Heart left ventricle (tissue), 16 donors: ENCODE measurements around the gene MAP4K5. TPM values are rescaled to one million over a fixed set of nuclear protein-coding genes. Genes with fewer than 3 reads are reported as not detected.

ENCODE experiments used
- ATAC-seq, 4 donors: fragments of 200-7000 bp; cut with Tn5 transposase; one replicate each; pipeline ENCODE4 v1.9.1; 2020 to 2022; ENCODE audit warnings: moderate library complexity in 4 of 4, mild to moderate bottlenecking in 3 of 4, moderate number of reproducible peaks in 1 of 4
- DNase-seq, 5 donors: peaks; one replicate each; pipeline ENCODE4 v3.0.0-alpha.2; 2020
- H3K27ac ChIP-seq, 12 donors: fragments of 200-600 bp; sonication (generic) in 4 of 12; one replicate each; pipeline versions ENCODE4 v1.5.0 to v1.8.0; 2016 to 2022; ENCODE audit warnings: mild to moderate bottlenecking in 2 of 12
- H3K27me3 ChIP-seq, 9 donors: fragments of 200-600 bp; sonication (generic) in 2 of 9; one replicate each; pipeline versions ENCODE4 v1.5.1 to v1.8.0; 2016 to 2022; ENCODE audit warnings: mild to moderate bottlenecking in 3 of 9
- H3K36me3 ChIP-seq, 9 donors: fragments of 200-600 bp; sonication (generic) in 2 of 9; one replicate each; pipeline versions ENCODE4 v1.5.0 to v1.8.0; 2018 to 2022; ENCODE audit warnings: mild to moderate bottlenecking in 2 of 9
- H3K4me1 ChIP-seq, 12 donors: fragments of 200-600 bp; sonication (generic) in 4 of 12; one replicate each; pipeline versions ENCODE4 v1.5.0 to v1.8.0; 2016 to 2022; ENCODE audit warnings: mild to moderate bottlenecking in 3 of 12
- H3K4me3 ChIP-seq, 12 donors: fragments of 200-600 bp; sonication (generic) in 4 of 12; one replicate each; pipeline versions ENCODE4 v1.5.0 to v1.8.0; 2017 to 2022; ENCODE audit warnings: mild to moderate bottlenecking in 9 of 12, moderate library complexity in 4 of 12
- H3K9me3 ChIP-seq, 12 donors: fragments of 200-600 bp; sonication (generic) in 4 of 12; one replicate each; pipeline versions ENCODE4 v1.5.0 to v1.8.0; 2016 to 2022; ENCODE audit warnings: mild to moderate bottlenecking in 1 of 12
- CTCF ChIP-seq, 12 donors: fragments of 200-600 bp; sonication (generic) in 4 of 12; IDR thresholded peaks; one replicate each; pipeline versions ENCODE4 v1.5.0 to v1.8.0; 2018 to 2022; ENCODE audit warnings: antibody characterized with exemption in 12 of 12, mild to moderate bottlenecking in 5 of 12
- POLR2A ChIP-seq, 2 donors: fragments of 450-650 bp; IDR thresholded peaks; one replicate each; pipeline ENCODE4 v1.6.1; 2017; ENCODE audit warnings: antibody characterized with exemption in 2 of 2, mild to moderate bottlenecking in 2 of 2, moderate library complexity in 2 of 2
- WGBS, 4 donors: extraction: QIAGEN DNeasy Blood & Tissue Kit in 2 of 4; methylation state at CpG; one replicate each; pipeline versions ENCODE4 v1.1.5 to v1.1.7; 2013 to 2018; 5-methylcytosine and 5-hydroxymethylcytosine counted together
- intact Hi-C, 10 donors: fragments of 100-400 bp; cut with DNase I; formaldehyde crosslinking; loops; one replicate each; pipeline versions ENCODE4 v1.11.1 to v1.14.2; 2022
- polyA plus RNA-seq, 2 donors: library from polyadenylated mRNA; stranded (reverse); fragments of 200-250 nt; gene quantifications; one replicate each; pipeline ENCODE4 v1.2.3, GENCODE V29; 2013
- total RNA-seq, 9 donors: library from RNA; depleted of rRNA in 2 of 9; stranded (reverse); fragments of >200 nt in 2 of 9; fragmentation: NEBNext Ultra II Directional in 3 of 9; extraction: Animal tissue kit (Norgen Biotek cat#: 25700) in 3 of 9; gene quantifications; one replicate each; pipeline versions ENCODE4 v1.1.0 to v1.2.4, GENCODE V29; 2016 to 2023
- donor health status: ischemic (EF 13 %, LVEDD 7.1; RV severe dilation, severe dysfunction).
- donor health status: healthy with polysubstance abuse.
- donor health status: DM: no; HTN: yes; CAD: no.
- donor health status: DM: no; HTN: no; CAD: no.
- donor health status: ischemic (EF 25% LVEDD 6.9; RV normal size, moderate dysfunction).
- donor health status: ischemic (EF 25% LVEDD 5.7; RV mildly dilated, moderate dysfunction).
- donor health status: healthy.
- donor health status: DM: yes; HTN: yes; CAD: no.
- donor health status: ischemic (EF 35%, LVEDD 5.7; RV mildly dilated, moderate dysfunction).
- donor health status: nonischemic (EF 11% LVEDD 7.7; RV severe dilation, severe dysfunction).
- donor health status: DM: yes; HTN: yes; CAD: no.
- donor health status: PGD.
- donor health status: ischemic (EF 29% LVEDD 5.4; RV normal size, mild dysfunction).
- donor health status: nonischemic (EF 23%, LVEDD 6.1; RV moderate dilation, normal function).

Gene MAP4K5
- total and polyA plus RNA-seq, 11 donors, result 4.7 to 43.3 (median 16.6) TPM

- DNase-seq (no peak), ATAC-seq (no peak)
- intact Hi-C loops, result no loop called here
- Histone ChIP-seq H3K4me1 (peaks cover 0 to 12% (median 0%) of the 10 kb centered on the region in 12 donors), H3K27me3 (no peaks in the 10 kb centered on the region), H3K36me3 (no peaks in the 10 kb centered on the region), H3K9me3 (no peaks in the 10 kb centered on the region), H3K4me3 (no peak overlapping the region), H3K27ac (no peak overlapping the region)
- WGBS, 4 donors, result 94 to 97% (median 96%) methylated on average over 2 of the region's 2 CpGs
- TF ChIP-seq POLR2A (IDR thresholded peaks at IDR 0.05), result no peak
- no peak for TF ChIP-seq CTCF (IDR thresholded peaks at IDR 0.05)
Measured at GRCh38 chr14:50379563-50379962, 152.8 kb downstream of the MAP4K5 start.

- H3K27ac ChIP-seq, result no peak overlapping the region
- intact Hi-C loops, result no loop called here
- no peak overlapping the region for H3K4me3 ChIP-seq
- H3K36me3 ChIP-seq, result no peaks in the 10 kb centered on the region
- no peak for DNase-seq
- peaks cover 0 to 12% (median 0%) of the 10 kb centered on the region in 12 donors for H3K4me1 ChIP-seq
- H3K27me3 ChIP-seq, result no peaks in the 10 kb centered on the region
- WGBS, 4 donors, result 71 to 82% (median 78%) methylated on average over 4 of the region's 4 CpGs
- TF ChIP-seq CTCF (IDR thresholded peaks at IDR 0.05) (no peak), POLR2A (IDR thresholded peaks at IDR 0.05) (no peak)
- H3K9me3 ChIP-seq, result no peaks in the 10 kb centered on the region
- ATAC-seq, result peak in 3 of 4 donors; percentile 15 to 46 (median 34)
Measured at GRCh38 chr14:50377550-50378085, 154.8 kb downstream of the MAP4K5 start.

- no peak overlapping the region for H3K4me3 ChIP-seq
- H3K36me3 ChIP-seq, result no peaks in the 10 kb centered on the region
- DNase-seq, result no peak
- peaks cover 0 to 12% (median 0%) of the 10 kb centered on the region in 12 donors for H3K4me1 ChIP-seq
- intact Hi-C loops, result no loop called here
- no peaks in the 10 kb centered on the region for H3K27me3 ChIP-seq
- ATAC-seq, result no peak
- TF ChIP-seq CTCF (IDR thresholded peaks at IDR 0.05) (no peak), POLR2A (IDR thresholded peaks at IDR 0.05) (no peak)
- WGBS, 4 donors, result 86 to 95% (median 92%) methylated on average over 5 of the region's 5 CpGs
- no peak overlapping the region for H3K27ac ChIP-seq
- no peaks in the 10 kb centered on the region for H3K9me3 ChIP-seq
Measured at GRCh38 chr14:50375760-50376159, 156.6 kb downstream of the MAP4K5 start.

GRCh38 chr14:50373959-50374358, 158.4 kb downstream of the MAP4K5 start:
- Histone ChIP-seq H3K4me1 (peaks cover 0 to 12% (median 0%) of the 10 kb centered on the region in 12 donors), H3K27me3 (no peaks in the 10 kb centered on the region), H3K27ac (no peak overlapping the region), H3K9me3 (no peaks in the 10 kb centered on the region), H3K4me3 (no peak overlapping the region), H3K36me3 (no peaks in the 10 kb centered on the region)
- ATAC-seq, result no peak
- TF ChIP-seq CTCF (IDR thresholded peaks at IDR 0.05) (no peak), POLR2A (IDR thresholded peaks at IDR 0.05) (no peak)
- no peak for DNase-seq
- intact Hi-C loops, result no loop called here
- WGBS, 4 donors, result 80 to 97% (median 97%) methylated on average over 3 of the region's 3 CpGs
